GM13976 (cell line): ENCODE data around the gene SMTNL2.

Experiments used
- DNase-seq: peaks from one replicate; pipeline ENCODE4 v3.0.0; 2012; ENCODE audit warnings: low spot score
- in situ Hi-C: fragments of 300-500 bp; cut with MboI; formaldehyde crosslinking; loops from one replicate; pipeline ENCODE4 v1.12.0; 2022; ENCODE audit warnings: low sequenced_read_pairs, mixed read lengths, inconsistent platforms; ENCODE audit not compliant: unreplicated experiment
- TF ChIP-seq, protein P1 (sequence below): IDR thresholded peaks from 2 replicates; pipeline ENCODE4 v1.5.1; 2012; ENCODE audit warnings: borderline replicate concordance, mild to moderate bottlenecking; ENCODE audit not compliant: insufficient read depth; ENCODE audit errors: extremely low read depth, missing control alignments, control extremely low read depth

The SMTNL2 gene

DNA sequence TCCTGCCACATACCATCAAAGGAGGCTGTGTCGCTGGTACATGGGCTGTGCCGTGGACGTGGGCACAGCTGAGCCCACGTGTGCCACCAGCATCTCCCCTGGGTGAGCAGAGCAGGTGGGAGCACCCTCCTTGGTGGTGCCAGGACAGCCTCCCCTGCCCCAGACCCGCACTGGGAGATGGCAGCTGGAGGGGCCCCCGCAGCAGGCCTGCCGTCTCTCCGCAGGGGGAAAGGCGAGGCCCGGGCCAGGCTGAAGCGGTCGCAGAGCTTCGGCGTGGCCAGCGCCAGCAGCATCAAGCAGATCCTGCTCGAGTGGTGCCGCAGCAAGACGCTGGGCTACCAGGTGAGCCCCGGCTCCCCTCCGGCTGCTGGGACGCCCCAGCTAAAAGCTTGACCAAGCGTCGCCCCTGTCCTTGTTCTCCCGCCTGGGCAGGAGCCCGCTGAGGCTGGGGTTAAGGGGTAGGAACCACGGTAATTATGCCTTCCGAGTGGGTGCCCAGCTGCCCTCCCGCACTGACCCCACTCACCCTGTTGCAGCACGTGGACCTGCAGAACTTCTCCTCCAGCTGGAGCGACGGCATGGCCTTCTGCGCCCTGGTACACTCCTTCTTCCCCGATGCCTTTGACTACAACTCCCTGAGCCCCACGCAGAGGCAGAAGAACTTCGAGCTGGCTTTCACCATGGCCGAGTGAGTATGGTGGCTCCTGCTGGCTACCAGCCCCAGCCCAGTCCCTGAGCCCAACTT is 12.5 kb downstream of the SMTNL2 start:
- in situ Hi-C loops: no loop called here
- TF ChIP-seq, protein P1, sequence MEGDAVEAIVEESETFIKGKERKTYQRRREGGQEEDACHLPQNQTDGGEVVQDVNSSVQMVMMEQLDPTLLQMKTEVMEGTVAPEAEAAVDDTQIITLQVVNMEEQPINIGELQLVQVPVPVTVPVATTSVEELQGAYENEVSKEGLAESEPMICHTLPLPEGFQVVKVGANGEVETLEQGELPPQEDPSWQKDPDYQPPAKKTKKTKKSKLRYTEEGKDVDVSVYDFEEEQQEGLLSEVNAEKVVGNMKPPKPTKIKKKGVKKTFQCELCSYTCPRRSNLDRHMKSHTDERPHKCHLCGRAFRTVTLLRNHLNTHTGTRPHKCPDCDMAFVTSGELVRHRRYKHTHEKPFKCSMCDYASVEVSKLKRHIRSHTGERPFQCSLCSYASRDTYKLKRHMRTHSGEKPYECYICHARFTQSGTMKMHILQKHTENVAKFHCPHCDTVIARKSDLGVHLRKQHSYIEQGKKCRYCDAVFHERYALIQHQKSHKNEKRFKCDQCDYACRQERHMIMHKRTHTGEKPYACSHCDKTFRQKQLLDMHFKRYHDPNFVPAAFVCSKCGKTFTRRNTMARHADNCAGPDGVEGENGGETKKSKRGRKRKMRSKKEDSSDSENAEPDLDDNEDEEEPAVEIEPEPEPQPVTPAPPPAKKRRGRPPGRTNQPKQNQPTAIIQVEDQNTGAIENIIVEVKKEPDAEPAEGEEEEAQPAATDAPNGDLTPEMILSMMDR: no peak
- no peak for DNase-seq

DNA sequence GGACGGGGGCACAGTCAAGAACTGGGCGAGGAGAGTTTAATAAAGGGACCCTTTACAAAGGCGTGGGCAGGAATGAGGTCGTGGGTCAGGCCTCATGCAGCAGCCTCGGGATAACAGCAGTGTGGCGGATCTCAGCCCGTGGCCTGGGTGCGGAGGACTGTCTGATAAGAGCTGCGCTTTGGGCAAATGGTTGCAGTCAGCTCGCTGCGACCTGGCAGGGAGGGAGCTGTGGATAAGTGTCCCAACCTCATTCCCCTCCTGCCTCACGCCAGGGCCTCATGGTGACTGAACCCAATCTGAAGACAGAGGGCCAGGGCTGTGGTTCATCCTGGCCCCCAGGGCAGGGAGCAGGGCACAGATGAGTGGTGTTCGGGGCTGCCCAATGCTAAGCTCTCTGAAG is 13.6 kb downstream of the SMTNL2 start:
- DNase-seq: no peak

DNA sequence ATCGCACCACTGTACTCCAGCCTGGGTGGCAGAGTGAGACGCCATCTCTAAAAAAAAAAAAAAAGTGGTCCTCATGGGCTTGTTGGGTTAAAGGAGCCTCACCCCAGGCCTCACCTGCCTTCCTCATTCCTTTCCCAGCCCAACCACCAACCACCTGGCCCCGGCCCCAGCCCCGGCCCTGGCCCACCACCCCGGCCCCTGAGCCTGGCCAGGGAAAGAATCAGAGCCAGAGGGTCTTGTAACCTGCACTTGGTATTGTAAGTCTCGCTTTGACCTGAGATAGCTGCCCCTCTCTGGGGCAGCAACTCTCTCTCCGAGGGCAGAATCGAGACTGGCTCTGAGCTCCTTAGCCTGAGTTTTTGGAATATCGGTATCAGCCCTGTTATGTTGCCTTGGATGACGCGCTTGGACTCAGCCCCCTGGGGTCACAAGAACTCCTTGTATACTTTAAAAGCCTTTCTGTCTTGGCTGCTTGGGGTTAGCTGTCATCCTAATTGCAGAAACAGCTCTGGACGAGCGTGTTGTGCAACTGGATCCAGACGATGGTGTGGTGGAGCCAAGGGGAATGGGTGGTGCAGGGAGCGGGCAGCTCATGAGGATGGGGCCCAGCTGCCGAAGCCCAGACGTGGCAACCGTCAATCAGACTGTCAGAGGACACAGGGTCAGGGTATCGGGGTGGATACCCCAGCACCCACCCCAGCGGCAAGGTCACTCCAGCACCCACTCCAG is 14.6 kb downstream of the SMTNL2 start:
- DNase-seq: no peak
- TF ChIP-seq, protein P1: no peak
- in situ Hi-C loops: no loop called here

More for the DNA sequence above, 13.6 kb downstream of the SMTNL2 start:
- TF ChIP-seq, protein P1: no peak
- in situ Hi-C loops: no loop called here

DNA sequence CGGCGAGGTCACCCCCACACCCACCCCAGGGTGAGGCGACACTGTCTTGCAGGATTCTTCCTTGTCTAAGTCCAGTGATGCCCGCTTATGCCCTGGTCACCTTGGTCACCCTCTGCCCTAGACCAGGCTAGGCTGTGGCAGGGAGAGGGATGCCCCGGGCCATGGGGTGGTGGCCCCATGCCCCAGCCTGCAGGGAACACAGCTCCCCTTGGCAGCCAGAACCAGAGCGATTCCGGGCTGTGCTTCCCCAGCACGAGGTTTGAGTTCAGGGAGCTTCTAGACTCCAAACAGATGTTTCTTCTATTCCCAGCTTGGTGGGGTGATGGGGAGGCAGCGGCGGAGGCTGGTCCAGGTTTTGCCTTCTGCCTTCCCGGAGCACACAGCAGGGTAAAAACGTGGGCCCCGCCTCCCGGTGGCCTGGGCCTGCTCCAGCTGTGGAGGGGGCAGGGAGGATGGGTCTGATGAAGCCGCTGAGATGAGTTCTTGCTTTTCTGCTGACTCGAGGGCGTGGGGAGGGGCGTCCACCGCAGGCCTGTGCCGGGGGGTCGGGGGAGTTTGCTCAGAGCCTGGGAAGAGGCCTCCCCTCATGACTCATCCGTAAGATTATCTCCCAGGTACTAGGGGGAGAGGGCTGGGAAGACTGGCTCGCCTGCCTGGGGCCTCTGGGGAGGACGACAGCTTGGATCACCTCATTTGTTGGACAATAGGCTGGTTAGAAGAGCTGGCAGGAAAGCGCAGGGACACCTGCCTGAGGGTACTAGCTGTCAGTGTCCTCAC is 15.4 kb downstream of the SMTNL2 start:
- in situ Hi-C loops: no loop called here
- no peak for DNase-seq
- TF ChIP-seq, protein P1: no peak

DNA sequence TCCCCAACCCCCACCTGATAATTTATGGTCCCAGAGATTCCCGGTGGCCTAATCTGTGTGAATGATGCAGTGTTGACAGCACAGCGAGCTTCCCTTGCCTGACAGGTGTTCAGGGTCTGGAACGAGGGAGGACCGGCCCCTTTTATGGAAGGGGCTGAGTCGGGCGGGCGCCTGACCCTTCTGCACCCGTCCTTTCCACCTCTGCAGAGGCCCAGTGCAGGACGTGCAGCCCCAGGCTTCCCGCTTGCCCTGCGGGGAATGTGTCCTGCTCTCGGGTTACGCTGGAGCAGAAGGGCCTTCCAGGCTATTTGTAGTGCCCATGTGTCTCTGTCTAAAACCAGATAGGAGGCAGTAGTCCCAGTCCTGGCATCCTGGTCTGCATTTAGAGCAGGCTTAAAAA is 16.2 kb downstream of the SMTNL2 start:
- TF ChIP-seq, protein P1: no peak

DNA sequence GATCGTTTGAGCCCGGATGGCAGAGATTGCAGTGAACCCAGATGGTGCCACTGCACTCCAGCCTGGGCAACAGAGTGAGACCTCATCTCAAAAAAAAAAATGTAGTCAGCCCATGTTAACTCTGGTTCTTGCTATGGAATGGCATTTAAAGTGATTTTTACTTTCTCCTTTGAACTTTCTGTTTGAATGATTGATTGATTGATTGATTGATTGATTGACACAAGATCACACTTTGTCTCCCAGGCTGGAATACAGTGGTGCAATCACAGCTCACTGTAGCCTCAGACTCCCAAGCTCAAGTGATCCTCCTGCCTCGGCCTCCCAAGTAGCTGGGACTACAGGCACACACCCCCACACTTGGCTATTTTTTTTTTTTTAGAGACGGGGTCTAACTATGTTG is 17.0 kb downstream of the SMTNL2 start:
- in situ Hi-C loops: no loop called here
- DNase-seq: no peak
- TF ChIP-seq, protein P1: no peak

More for the DNA sequence above, 16.2 kb downstream of the SMTNL2 start:
- in situ Hi-C loops: no loop called here
- DNase-seq: no peak
